A549 treated with GW870086 at 1 μM for 4 hours (cell line): ENCODE results near the gene OR13G1. TPM values are rescaled to one million over a fixed set of nuclear protein-coding genes. Genes with fewer than 3 reads are reported as not detected.

ENCODE experiments used
- total RNA-seq: library from RNA; stranded (reverse); fragments of 200-300 nt; extraction: Qiagen RNA extraction; gene quantifications from 5 replicates; pipeline ENCODE4 v1.2.3, GENCODE V29; 2022; ENCODE audit warnings: low read depth

OR13G1 gene
- not detected in 5 replicates for total RNA-seq

GRCh38 chr1:247679639-247680038 is at the start of gene OR13G1:
Gene OR13G1 (minus strand): TSS chr1:247679739. CDS start chr1:247673041, 6,698 bp downstream.

GRCh38 chr1:247716546-247716945 is 37.0 kb upstream of the OR13G1 start, which contains the start of gene OR6F1:
Gene OR6F1 (minus strand): TSS chr1:247716646. CDS start chr1:247712755, 3,891 bp downstream.

Other genes with a start within 250 kb of the OR13G1 start
- not detected in 5 replicates for gene OR2B11, start 221.6 kb downstream of the OR13G1 start, total RNA-seq
- gene OR2C3, start 143.3 kb downstream of the OR13G1 start, total RNA-seq: not detected in 5 replicates
- gene GCSAML, start 130.6 kb downstream of the OR13G1 start, total RNA-seq: not detected in 5 replicates
- not detected in 5 replicates for gene OR2G2, start 91.4 kb downstream of the OR13G1 start, total RNA-seq
- gene OR2G3, start 74.2 kb downstream of the OR13G1 start, total RNA-seq: not detected in 5 replicates
- gene OR6F1, start 36.9 kb upstream of the OR13G1 start, total RNA-seq: not detected in 5 replicates
- not detected in 5 replicates for gene OR14K1, start 58.9 kb upstream of the OR13G1 start, total RNA-seq
- not detected in 5 replicates for gene OR14A2, start 68.4 kb upstream of the OR13G1 start, total RNA-seq
- not detected in 5 replicates for gene OR1C1, start 80.8 kb upstream of the OR13G1 start, total RNA-seq
- not detected in 5 replicates for gene OR14A16, start 144.4 kb upstream of the OR13G1 start, total RNA-seq
- gene OR11L1, start 162.2 kb upstream of the OR13G1 start, total RNA-seq: not detected in 5 replicates
- not detected in 5 replicates for gene TRIM58, start 177.4 kb upstream of the OR13G1 start, total RNA-seq
- gene OR2W3, start 215.8 kb upstream of the OR13G1 start, total RNA-seq: not detected in 5 replicates
- not detected in 5 replicates for gene OR2T8, start 240.5 kb upstream of the OR13G1 start, total RNA-seq
- gene OR2AJ1, start 245.2 kb upstream of the OR13G1 start, total RNA-seq: not detected in 5 replicates